OCI-LY7 (cell line): ENCODE data around the gene FAM83D. TPM values are rescaled to one million over a fixed set of nuclear protein-coding genes. Genes with fewer than 3 reads are reported as not detected.

Experiments used
- BruUV-seq: library from RNA; stranded (reverse); fragments of 400-500 nt; replicated peaks from 2 replicates; lab custom pipeline; 2021; lab: Mats Ljungman, UMichigan
- CTCF ChIA-PET: fragments of 300-600 bp; sonication (Branson Sonifier 250); formaldehyde crosslinking; loops from one replicate; lab custom pipeline; 2022; ENCODE audit warnings: antibody characterized with exemption; ENCODE audit not compliant: unreplicated experiment; lab: Charles Lee
- POLR2A ChIA-PET: fragments of 300-600 bp; sonication (Branson Sonifier 250); formaldehyde crosslinking; loops from one replicate; lab custom pipeline; 2022; ENCODE audit warnings: antibody characterized with exemption; lab: Charles Lee
- DNase-seq: peaks from one replicate; pipeline ENCODE4 v3.0.0-alpha.2; 2015; ENCODE audit warnings: low spot score
- H2AFZ ChIP-seq: fragments of 200-600 bp; sonication (generic), shearing (Covaris generic); 2 replicates; pipeline ENCODE4 v1.6.1; 2014; ENCODE audit warnings: mild to moderate bottlenecking, antibody characterized with exemption, low read length, moderate library complexity
- H3K27ac ChIP-seq: fragments of 200-600 bp; sonication (generic); 2 replicates; pipeline ENCODE4 v1.5.1; 2014; ENCODE audit warnings: mixed run types, low read depth, mild to moderate bottlenecking, moderate library complexity, low read length, inconsistent platforms; ENCODE audit not compliant: poor library complexity, severe bottlenecking
- H3K36me3 ChIP-seq: fragments of 200-600 bp; sonication (generic); 2 replicates; pipeline ENCODE4 v1.6.1; 2014; ENCODE audit warnings: mild to moderate bottlenecking, antibody characterized with exemption, low read length, moderate library complexity, mixed read lengths; ENCODE audit not compliant: insufficient read depth
- H3K4me1 ChIP-seq: fragments of 200-600 bp; sonication (generic); 2 replicates; pipeline ENCODE4 v1.5.1; 2014; ENCODE audit warnings: mild to moderate bottlenecking, low read length; ENCODE audit not compliant: insufficient read depth, poor library complexity, severe bottlenecking
- H3K4me2 ChIP-seq: fragments of 200-600 bp; sonication (generic); 2 replicates; pipeline ENCODE4 v1.6.1; 2014; ENCODE audit warnings: mild to moderate bottlenecking, low read length
- H3K4me3 ChIP-seq: fragments of 200-600 bp; sonication (generic); 2 replicates; pipeline ENCODE4 v1.5.1; 2014; ENCODE audit warnings: mild to moderate bottlenecking, low read depth, low read length; ENCODE audit not compliant: poor library complexity, severe bottlenecking
- H3K79me2 ChIP-seq: fragments of 200-600 bp; sonication (generic); 2 replicates; pipeline ENCODE4 v1.6.1; 2016; ENCODE audit warnings: low read depth, mild to moderate bottlenecking, low read length, moderate library complexity, mixed read lengths; ENCODE audit not compliant: insufficient read depth
- H3K9me2 ChIP-seq: fragments of 200-600 bp; sonication (generic); 2 replicates; pipeline ENCODE4 v1.6.1; 2016; ENCODE audit warnings: mild to moderate bottlenecking, low read length, mixed read lengths; ENCODE audit not compliant: insufficient read depth
- H3K9me3 ChIP-seq: fragments of 200-600 bp; sonication (generic); 2 replicates; pipeline ENCODE4 v1.6.1; 2014; ENCODE audit warnings: mild to moderate bottlenecking, mixed run types, low read length, mixed read lengths
- H4K20me1 ChIP-seq: fragments of 200-600 bp; sonication (generic); 2 replicates; pipeline ENCODE4 v1.6.1; 2014; ENCODE audit warnings: mild to moderate bottlenecking, antibody characterized with exemption, low read length, moderate library complexity, mixed read lengths; ENCODE audit not compliant: insufficient read depth
- CTCF ChIP-seq: fragments of 200-600 bp; sonication (generic); conservative IDR thresholded peaks from 2 replicates; pipeline ENCODE4 v1.5.1; 2014; ENCODE audit warnings: mild to moderate bottlenecking, antibody characterized with exemption, low read length, moderate library complexity, mixed read lengths
- EZH2phosphoT487 ChIP-seq: fragments of 200-600 bp; sonication (generic); IDR thresholded peaks from 2 replicates; pipeline ENCODE4 v1.6.1; 2018; ENCODE audit warnings: low read depth, borderline replicate concordance, mild to moderate bottlenecking, mixed run types, antibody characterized with exemption, low read length, moderate library complexity, mixed read lengths
- intact Hi-C: fragments of 100-400 bp; cut with micrococcal nuclease; formaldehyde crosslinking; loops from one replicate; pipeline ENCODE4 v1.10.0; 2022; ENCODE audit not compliant: unreplicated experiment
- total RNA-seq, 2 experiments: library from RNA; depleted of rRNA in 1 of 2; stranded (reverse); fragments of >200 nt in 1 of 2; shearing (Covaris generic) in 1 of 2; gene quantifications; 2 replicates each; pipeline ENCODE4 v1.2.3, GENCODE V29; 2014 to 2022

The FAM83D gene
- total RNA-seq, 2 experiments from 2014 or later: 32.6 to 48.2 TPM

GRCh38 chr20:38903335-38903734, 22.9 kb upstream of the FAM83D start:
- CTCF ChIA-PET: no interaction called here
- Histone ChIP-seq H3K9me3 (peaks cover 9% of the 10 kb centered on the region; the same call in 1 of the 2 replicates), H2AFZ (no peak overlapping the region), H3K9me2 (no peaks in the 10 kb centered on the region), H3K4me2 (no peak overlapping the region), H4K20me1 (no peaks in the 10 kb centered on the region), H3K27ac (no peak overlapping the region), H3K36me3 (peaks cover 78% of the 10 kb centered on the region), H3K4me3 (no peak overlapping the region), H3K4me1 (no peaks in the 10 kb centered on the region), H3K79me2 (no peaks in the 10 kb centered on the region)
- TF ChIP-seq CTCF (no peak), EZH2phosphoT487 (no peak)
- no TSS peak for BruUV-seq
- no peak for DNase-seq
- intact Hi-C loops: no loop called here
- POLR2A ChIA-PET: no interaction called here

- Histone ChIP-seq H3K4me1 (no peaks in the 10 kb centered on the region), H3K4me2 (no peak overlapping the region), H3K9me3 (peaks cover 9% of the 10 kb centered on the region; the same call in 1 of the 2 replicates), H3K4me3 (no peak overlapping the region), H3K9me2 (no peaks in the 10 kb centered on the region), H3K79me2 (no peaks in the 10 kb centered on the region), H3K36me3 (peaks cover 96% of the 10 kb centered on the region), H2AFZ (no peak overlapping the region), H4K20me1 (no peaks in the 10 kb centered on the region), H3K27ac (no peak overlapping the region)
- ChIA-PET POLR2A (interaction anchor here (0.7 kb wide), 1 partner anchor 13 kb away, joined by 3 read pairs; no protein-coding TSS in a partner anchor), CTCF (no interaction called here)
- DNase-seq: no peak
- TF ChIP-seq EZH2phosphoT487: no peak
- no peak for TF ChIP-seq CTCF
- intact Hi-C loops: no loop called here
- BruUV-seq: no TSS peak
Observed at GRCh38 chr20:38905375-38905774, 20.8 kb upstream of the FAM83D start.

- POLR2A ChIA-PET: interaction anchor here (0.7 to 0.8 kb wide), 2 partner anchors 160 to 226 kb away, joined by 3 read pairs; partner anchors contain the start of gene ACTR5
- Histone ChIP-seq H3K9me3 (peaks cover 9% of the 10 kb centered on the region; the same call in 1 of the 2 replicates), H3K4me2 (no peak overlapping the region)
Observed at GRCh38 chr20:38907918-38908677, 18.1 kb upstream of the FAM83D start.

More at GRCh38 chr20:38907918-38908677, 18.1 kb upstream of the FAM83D start:
- intact Hi-C loops: no loop called here
- DNase-seq: no peak
- TF ChIP-seq CTCF (no peak), EZH2phosphoT487 (no peak)
- CTCF ChIA-PET: no interaction called here
- Histone ChIP-seq H3K36me3 (peaks cover 82% of the 10 kb centered on the region), H3K9me2 (no peaks in the 10 kb centered on the region), H4K20me1 (no peaks in the 10 kb centered on the region), H3K27ac (no peak overlapping the region), H3K4me1 (no peaks in the 10 kb centered on the region), H3K4me3 (no peak overlapping the region), H2AFZ (no peak overlapping the region), H3K79me2 (no peaks in the 10 kb centered on the region)
- BruUV-seq: no TSS peak
